Uterus (tissue), 4 donors: ENCODE results near the gene SLC22A16. TPM values are rescaled to one million over a fixed set of nuclear protein-coding genes. Genes with fewer than 3 reads are reported as not detected.
"Not testable (repeated sequence)": the region's sequence is repeated elsewhere in the genome, so short reads cannot be mapped to it uniquely, and the experiment has no call there.

ENCODE experiments used
- DNase-seq, 2 donors: peaks; one replicate each; pipeline ENCODE4 v3.0.0-alpha.2; 2019 to 2020
- H3K27ac ChIP-seq, 2 donors: fragments of 200-600 bp; sonication (generic); 1 replicate in 1 of 2; 2 replicates in 1 of 2; pipeline ENCODE4 v1.5.1; 2016 to 2018
- H3K27me3 ChIP-seq, 2 donors: fragments of 200-600 bp; sonication (generic); one replicate each; pipeline ENCODE4 v1.5.1; 2018 to 2019; ENCODE audit warnings: control low read depth in 1 of 2
- H3K36me3 ChIP-seq, 2 donors: fragments of 200-600 bp; sonication (generic); one replicate each; pipeline ENCODE4 v1.5.1; 2019; ENCODE audit warnings: control low read depth in 1 of 2
- H3K4me1 ChIP-seq, 2 donors: fragments of 200-600 bp; sonication (generic); one replicate each; pipeline ENCODE4 v1.5.1; 2018 to 2019; ENCODE audit warnings: control low read depth in 1 of 2
- H3K4me3 ChIP-seq, 2 donors: fragments of 200-600 bp; sonication (generic); 1 replicate in 1 of 2; 2 replicates in 1 of 2; pipeline ENCODE4 v1.5.1; 2018 to 2019; ENCODE audit warnings: mild to moderate bottlenecking in 1 of 2
- H3K9me3 ChIP-seq, 2 donors: fragments of 200-600 bp; sonication (generic); one replicate each; pipeline ENCODE4 v1.5.1; 2019; ENCODE audit warnings: control low read depth in 1 of 2
- CTCF ChIP-seq, 4 experiments: fragments of 200-600 bp in 2 of 4; fragments of 450-650 bp in 2 of 4; sonication (generic) in 2 of 4; IDR thresholded peaks; one replicate each; pipeline ENCODE4 v1.5.1; 2016 to 2019; ENCODE audit warnings: antibody characterized with exemption in 4 of 4, mild to moderate bottlenecking in 2 of 4, moderate library complexity in 1 of 4
- POLR2A ChIP-seq, 2 donors: fragments of 450-650 bp; IDR thresholded peaks; one replicate each; pipeline ENCODE4 v1.6.1; 2016; ENCODE audit warnings: antibody characterized with exemption in 2 of 2, mild to moderate bottlenecking in 1 of 2, moderate library complexity in 1 of 2
- intact Hi-C: fragments of 100-400 bp; cut with DNase I; formaldehyde crosslinking; loops from one replicate; pipeline ENCODE4 v1.15.1; 2023; ENCODE audit warnings: low total_unique reads
- total RNA-seq, 4 donors: library from RNA; depleted of rRNA in 3 of 4; stranded (reverse); fragments of >200 nt in 3 of 4; gene quantifications; one replicate each; pipeline versions ENCODE4 v1.1.0 to v1.2.4, GENCODE V29; 2014 to 2023
- donor health status: DM: yes; HTN: yes; CAD: no.

Gene SLC22A16
- total RNA-seq, 4 donors from 2014 or later: 2.9 to 10.8 TPM; not detected in 2

GRCh38 chr6:110490110-110490509 is 13.7 kb upstream of the SLC22A16 start:
- Histone ChIP-seq H3K4me1 (no peaks in the 10 kb centered on the region), H3K4me3 (no peak overlapping the region), H3K36me3 (no peaks in the 10 kb centered on the region), H3K9me3 (no peaks in the 10 kb centered on the region), H3K27me3 (no peaks in the 10 kb centered on the region), H3K27ac (peak overlapping the region in 1 of 2 donors; percentile 45)
- intact Hi-C loops: no loop called here
- no peak for TF ChIP-seq CTCF (IDR thresholded peaks at IDR 0.05)
- no peak for TF ChIP-seq POLR2A (IDR thresholded peaks at IDR 0.05)
- no peak for DNase-seq

GRCh38 chr6:110488606-110489190 is 12.3 kb upstream of the SLC22A16 start:
- H3K4me1 ChIP-seq: no peaks in the 10 kb centered on the region
- H3K27me3 ChIP-seq: no peaks in the 10 kb centered on the region
- H3K4me3 ChIP-seq: no peak overlapping the region
- H3K27ac ChIP-seq: no peak overlapping the region
- intact Hi-C loops: no loop called here
- no peaks in the 10 kb centered on the region for H3K36me3 ChIP-seq
- TF ChIP-seq CTCF (IDR thresholded peaks at IDR 0.05): no peak
- TF ChIP-seq POLR2A (IDR thresholded peaks at IDR 0.05): no peak
- no peak for DNase-seq
- H3K9me3 ChIP-seq: no peaks in the 10 kb centered on the region

GRCh38 chr6:110487968-110488381 is 11.6 kb upstream of the SLC22A16 start:
- H3K27ac ChIP-seq, intact Hi-C loops, DNase-seq, H3K9me3 ChIP-seq, H3K4me1 ChIP-seq, H3K36me3 ChIP-seq, H3K27me3 ChIP-seq, H3K4me3 ChIP-seq: not testable (repeated sequence)

DNA sequence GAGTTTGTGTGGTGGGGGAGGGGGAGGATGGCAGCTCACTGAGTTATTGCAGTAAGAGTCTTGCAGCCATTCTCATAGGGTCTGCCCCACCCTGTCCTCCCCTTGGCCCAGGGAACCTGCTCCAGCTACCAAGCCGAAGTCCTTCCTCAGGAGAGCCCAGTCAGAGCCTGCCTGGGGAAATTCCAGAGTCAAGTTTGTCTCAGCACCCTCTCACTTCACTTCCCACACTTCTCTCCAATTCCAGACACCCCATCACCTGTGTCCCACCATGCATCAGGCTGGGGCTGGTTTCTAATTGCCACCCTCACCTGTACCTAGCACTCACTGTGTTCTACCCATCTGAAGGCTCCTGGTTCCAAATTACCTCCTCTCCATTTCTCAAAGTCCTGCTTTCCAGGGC is 10.3 kb upstream of the SLC22A16 start:
- no peak overlapping the region for H3K27ac ChIP-seq
- H3K4me3 ChIP-seq: no peak overlapping the region
- H3K36me3 ChIP-seq: no peaks in the 10 kb centered on the region
- DNase-seq: no peak
- H3K4me1 ChIP-seq: no peaks in the 10 kb centered on the region
- no peaks in the 10 kb centered on the region for H3K27me3 ChIP-seq
- H3K9me3 ChIP-seq: no peaks in the 10 kb centered on the region
- TF ChIP-seq POLR2A (IDR thresholded peaks at IDR 0.05): no peak
- no peak for TF ChIP-seq CTCF (IDR thresholded peaks at IDR 0.05)
- intact Hi-C loops: no loop called here

DNA sequence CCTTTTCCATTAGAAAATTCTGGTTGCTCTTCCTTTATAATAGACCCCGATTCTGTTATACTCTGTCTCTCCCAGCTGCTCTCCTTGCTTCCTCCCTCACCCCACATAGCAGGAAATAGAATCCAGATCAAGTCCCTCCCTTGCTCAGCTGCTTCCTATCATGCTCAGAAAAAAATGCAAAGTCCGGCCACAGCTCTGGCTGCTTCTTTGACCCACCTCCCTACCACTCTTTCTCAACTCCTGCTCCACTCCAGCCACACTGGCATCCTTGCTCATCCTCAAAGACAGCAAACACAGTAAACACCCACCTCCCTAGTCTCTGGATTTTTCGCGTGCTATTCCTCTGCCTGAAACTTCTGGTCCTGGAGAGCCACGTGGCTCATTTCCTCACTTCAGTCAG is 9.1 kb upstream of the SLC22A16 start:
- Histone ChIP-seq H3K9me3 (no peaks in the 10 kb centered on the region), H3K36me3 (no peaks in the 10 kb centered on the region), H3K27me3 (no peaks in the 10 kb centered on the region), H3K4me3 (no peak overlapping the region), H3K27ac (no peak overlapping the region), H3K4me1 (no peaks in the 10 kb centered on the region)
- DNase-seq: no peak
- intact Hi-C loops: no loop called here
- TF ChIP-seq POLR2A (IDR thresholded peaks at IDR 0.05) (no peak), CTCF (IDR thresholded peaks at IDR 0.05) (no peak)

DNA sequence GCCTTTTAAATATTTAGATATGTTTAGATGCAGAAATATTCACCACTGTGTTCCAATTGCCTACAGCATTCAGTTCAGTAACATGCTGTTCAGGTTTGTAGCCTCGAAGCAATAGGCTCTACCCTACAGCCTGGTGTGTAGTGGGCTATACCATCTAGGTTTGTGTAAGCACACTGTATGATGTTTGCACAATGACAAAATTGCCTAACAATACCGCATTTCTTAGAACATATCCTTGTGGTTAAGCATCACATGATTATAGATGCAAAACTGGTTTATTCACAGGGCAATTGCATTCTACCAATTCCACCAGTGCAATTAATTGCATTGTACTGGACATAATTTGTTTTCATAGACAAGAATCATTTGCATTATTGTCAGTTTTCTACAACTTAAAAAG is 7.9 kb upstream of the SLC22A16 start:
- no peak for DNase-seq
- Histone ChIP-seq H3K27ac (no peak overlapping the region), H3K36me3 (no peaks in the 10 kb centered on the region), H3K4me1 (no peaks in the 10 kb centered on the region), H3K27me3 (no peaks in the 10 kb centered on the region), H3K9me3 (no peaks in the 10 kb centered on the region), H3K4me3 (no peak overlapping the region)
- TF ChIP-seq CTCF (IDR thresholded peaks at IDR 0.05): no peak
- TF ChIP-seq POLR2A (IDR thresholded peaks at IDR 0.05): no peak
- intact Hi-C loops: no loop called here
